Endodermal cell (in vitro differentiated cells): ENCODE results near the gene CUX1. TPM values are rescaled to one million over a fixed set of nuclear protein-coding genes. Genes with fewer than 3 reads are reported as not detected.
A peak's percentile ranks its signal among the peaks of the same experiment; 100 is the strongest.
"Not testable (repeated sequence)": the region's sequence is repeated elsewhere in the genome, so short reads cannot be mapped to it uniquely, and the experiment has no call there.

ENCODE experiments used
- DNase-seq: peaks from one replicate; pipeline ENCODE4 v3.0.0-alpha.2; 2017
- H3K27ac ChIP-seq: 2 replicates; pipeline ENCODE4 v1.5.1; 2013; ENCODE audit warnings: mild to moderate bottlenecking, low read depth, low read length, moderate library complexity
- H3K27me3 ChIP-seq: 2 replicates; pipeline ENCODE4 v1.6.1; 2013; ENCODE audit warnings: mild to moderate bottlenecking, low read length, moderate library complexity; ENCODE audit not compliant: insufficient read depth, control insufficient read depth, poor library complexity, severe bottlenecking
- H3K36me3 ChIP-seq: 2 replicates; pipeline ENCODE4 v1.7.0; 2013; ENCODE audit warnings: mild to moderate bottlenecking, low read length, moderate library complexity; ENCODE audit not compliant: control insufficient read depth, insufficient read depth
- H3K4me1 ChIP-seq: one replicate; pipeline ENCODE4 v1.7.0; 2013; ENCODE audit warnings: low read length; ENCODE audit not compliant: control insufficient read depth, insufficient read depth
- H3K4me3 ChIP-seq: 2 replicates; pipeline ENCODE4 v1.5.1; 2013; ENCODE audit warnings: mild to moderate bottlenecking, low read length, moderate library complexity
- H3K9ac ChIP-seq: 2 replicates; pipeline ENCODE4 v1.6.1; 2013; ENCODE audit warnings: mild to moderate bottlenecking, low read length, moderate library complexity; ENCODE audit not compliant: poor library complexity, severe bottlenecking; ENCODE audit errors: extremely low read depth
- H3K9me3 ChIP-seq: 2 replicates; pipeline ENCODE4 v1.6.1; 2013; ENCODE audit warnings: mild to moderate bottlenecking, low read length, moderate library complexity; ENCODE audit not compliant: control insufficient read depth
- H3K27ac Mint-ChIP-seq: 2 replicates; pipeline ENCODE4 v1.8.0; 2020; ENCODE audit warnings: mixed read lengths
- H3K27me3 Mint-ChIP-seq: 2 replicates; pipeline ENCODE4 v1.8.0; 2021; ENCODE audit warnings: mild to moderate bottlenecking, mixed read lengths; ENCODE audit not compliant: insufficient read depth
- H3K36me3 Mint-ChIP-seq: 2 replicates; pipeline ENCODE4 v1.8.0; 2020; ENCODE audit warnings: low read depth, mixed read lengths
- H3K4me1 Mint-ChIP-seq: 2 replicates; pipeline ENCODE4 v1.8.0; 2020; ENCODE audit warnings: mixed read lengths
- H3K4me3 Mint-ChIP-seq: 2 replicates; pipeline ENCODE4 v1.8.0; 2020; ENCODE audit warnings: mild to moderate bottlenecking, moderate library complexity, mixed read lengths
- H3K9me3 Mint-ChIP-seq: 2 replicates; pipeline ENCODE4 v1.8.0; 2020; ENCODE audit warnings: mild to moderate bottlenecking, mixed read lengths
- CTCF ChIP-seq: fragments of 200-600 bp; sonication (generic); conservative IDR thresholded peaks from 2 replicates; pipeline ENCODE4 v1.5.0; 2021; ENCODE audit warnings: antibody characterized with exemption, mild to moderate bottlenecking
- WGBS, 2 experiments: methylation state at CpG; one replicate each; pipeline versions ENCODE4 v1.1.5 to v1.1.7; 2013; ENCODE audit warnings: missing lambda C conversion rate in 2 of 2, mixed read lengths in 1 of 2; ENCODE audit not compliant: insufficient coverage in 1 of 2, insufficient read length in 1 of 2; 5-methylcytosine and 5-hydroxymethylcytosine counted together
- total RNA-seq, 2 donors: library from RNA; stranded (reverse); fragmentation: NEBNext Ultra II Directional in 1 of 2; extraction: Animal tissue kit (Norgen Biotek cat#: 25700) in 1 of 2; gene quantifications; 2 replicates in 1 of 2; 3 replicates in 1 of 2; pipeline ENCODE4 v1.2.1, GENCODE V29; 2021

CUX1 gene
- total RNA-seq, 2 donors from 2014 or later, result 85.1 to 108 TPM

GRCh38 chr7:101845974-101846373 lies 28.5 kb downstream of the CUX1 start:
- no peak overlapping the region for H3K27ac Mint-ChIP-seq
- peaks cover 44% of the 10 kb centered on the region for H3K9me3 Mint-ChIP-seq
- H3K4me1 ChIP-seq, result no peaks in the 10 kb centered on the region
- H3K4me1 Mint-ChIP-seq, result peaks cover 9% of the 10 kb centered on the region
- H3K9me3 ChIP-seq, result peaks cover 31% of the 10 kb centered on the region
- WGBS, 2 experiments, result 96% methylated on average over 2 of the region's 2 CpGs; no CpG with 5 or more reads in 1 of the 2 experiments
- TF ChIP-seq CTCF, result no peak
- H3K9ac ChIP-seq, result no peak overlapping the region
- H3K27me3 ChIP-seq, result no peaks in the 10 kb centered on the region
- H3K4me3 ChIP-seq, result no peak overlapping the region
- H3K27me3 Mint-ChIP-seq, result no peaks in the 10 kb centered on the region
- no peak overlapping the region for H3K27ac ChIP-seq
- peaks cover 50% of the 10 kb centered on the region for H3K36me3 Mint-ChIP-seq
- peaks cover 15% of the 10 kb centered on the region for H3K36me3 ChIP-seq
- DNase-seq, result no peak
- H3K4me3 Mint-ChIP-seq, result no peak overlapping the region

GRCh38 chr7:101846800-101847538 lies 29.5 kb downstream of the CUX1 start:
- Histone ChIP-seq H3K36me3 (peaks cover 15% of the 10 kb centered on the region), H3K27ac (no peak overlapping the region), H3K4me1 (no peaks in the 10 kb centered on the region), H3K27me3 (no peaks in the 10 kb centered on the region), H3K9me3 (peaks cover 31% of the 10 kb centered on the region), H3K4me3 (no peak overlapping the region), H3K9ac (no peak overlapping the region)
- Mint-ChIP-seq H3K9me3 (peaks cover 44% of the 10 kb centered on the region), H3K27me3 (no peaks in the 10 kb centered on the region), H3K27ac (no peak overlapping the region), H3K4me1 (peaks cover 9% of the 10 kb centered on the region), H3K36me3 (peaks cover 53% of the 10 kb centered on the region), H3K4me3 (no peak overlapping the region)
- WGBS, 2 experiments, result 95 to 97% methylated on average over 10 to 11 of the region's 11 CpGs
- TF ChIP-seq CTCF, result peak; percentile 26
- DNase-seq, result no peak

GRCh38 chr7:101848208-101848951 lies 31.0 kb downstream of the CUX1 start:
- no peak for DNase-seq

DNA sequence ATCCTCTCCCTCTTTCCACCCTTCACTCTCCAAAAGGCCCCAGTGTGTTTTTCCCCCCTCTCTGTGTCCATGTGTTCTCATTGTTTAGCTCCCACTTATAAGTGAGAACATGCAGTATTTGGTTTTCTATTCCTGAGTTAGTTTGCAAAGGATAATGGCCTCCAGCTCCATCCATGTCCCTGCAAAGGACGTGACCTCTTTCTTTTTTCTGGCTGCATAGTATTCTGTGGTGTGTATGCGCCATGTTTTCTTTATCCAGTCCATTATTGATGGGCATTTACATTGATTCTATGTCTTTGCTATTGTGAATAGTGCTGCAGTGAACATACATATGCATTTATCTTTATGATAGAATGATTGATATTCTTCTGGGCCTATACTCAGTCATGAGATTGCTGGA lies 31.9 kb downstream of the CUX1 start:
- H3K9me3 ChIP-seq, result peaks cover 31% of the 10 kb centered on the region
- not testable (repeated sequence) for H3K36me3 ChIP-seq, H3K27me3 Mint-ChIP-seq, H3K27me3 ChIP-seq, H3K4me3 ChIP-seq, H3K9ac ChIP-seq, H3K4me3 Mint-ChIP-seq, H3K4me1 ChIP-seq, DNase-seq, H3K27ac Mint-ChIP-seq, H3K27ac ChIP-seq, H3K4me1 Mint-ChIP-seq
- WGBS, 2 experiments, result 98 to 100% methylated on average over 1 to 2 of the region's 2 CpGs
- Mint-ChIP-seq H3K36me3 (peaks cover 46% of the 10 kb centered on the region), H3K9me3 (peaks cover 42% of the 10 kb centered on the region)

More at GRCh38 chr7:101848208-101848951, 31.0 kb downstream of the CUX1 start:
- no peak overlapping the region for H3K9ac ChIP-seq
- H3K4me1 ChIP-seq, result no peaks in the 10 kb centered on the region
- H3K4me1 Mint-ChIP-seq, result peaks cover 14% of the 10 kb centered on the region
- no peak overlapping the region for H3K27ac Mint-ChIP-seq
- peak overlapping the region; percentile 10 for H3K4me3 ChIP-seq
- WGBS, 2 experiments, result 90 to 97% methylated on average over 7 to 8 of the region's 8 CpGs
- H3K36me3 Mint-ChIP-seq, result peaks cover 47% of the 10 kb centered on the region
- no peaks in the 10 kb centered on the region for H3K27me3 Mint-ChIP-seq
- TF ChIP-seq CTCF, result no peak
- peaks cover 8% of the 10 kb centered on the region for H3K36me3 ChIP-seq
- no peak overlapping the region for H3K4me3 Mint-ChIP-seq
- H3K27me3 ChIP-seq, result no peaks in the 10 kb centered on the region
- no peak overlapping the region for H3K27ac ChIP-seq
- peaks cover 31% of the 10 kb centered on the region for H3K9me3 ChIP-seq
- H3K9me3 Mint-ChIP-seq, result peaks cover 44% of the 10 kb centered on the region

DNA sequence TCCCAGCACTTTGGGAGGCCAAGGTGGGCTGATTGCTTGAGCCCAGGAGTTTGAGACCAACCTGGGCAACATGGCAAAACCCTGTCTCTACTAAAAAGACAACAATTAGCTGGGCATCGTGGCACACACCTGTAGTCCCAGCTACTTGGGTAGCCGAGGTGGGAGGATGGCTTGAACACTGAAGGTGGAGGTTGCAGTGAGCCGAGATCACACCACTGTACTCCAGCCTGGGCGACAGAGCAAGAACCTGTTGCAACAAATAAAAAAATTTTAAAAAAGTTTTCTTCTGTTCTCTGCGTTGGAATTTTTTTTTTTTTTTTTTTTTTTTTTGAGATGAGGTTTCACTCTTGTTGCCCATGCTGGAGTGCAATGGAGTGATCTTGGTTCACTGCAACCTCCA lies 34.9 kb downstream of the CUX1 start:
- 92 to 94% methylated on average over 4 to 5 of the region's 5 CpGs for WGBS, 2 experiments
- H3K9me3 ChIP-seq, result peaks cover 15% of the 10 kb centered on the region
- not testable (repeated sequence) for H3K4me1 ChIP-seq, H3K27ac ChIP-seq, H3K4me3 ChIP-seq, H3K27me3 Mint-ChIP-seq, H3K9ac ChIP-seq, DNase-seq, H3K27me3 ChIP-seq, H3K27ac Mint-ChIP-seq, H3K36me3 ChIP-seq, H3K4me3 Mint-ChIP-seq
- Mint-ChIP-seq H3K36me3 (peaks cover 26% of the 10 kb centered on the region), H3K4me1 (peaks cover 20% of the 10 kb centered on the region), H3K9me3 (peaks cover 18% of the 10 kb centered on the region)
